NOMO-1 treated with DMSO at 0.1 percent for 48 hours (cell line): Measurements from ENCODE around the gene EDIL3.
A peak's percentile ranks its signal among the peaks of the same experiment; 100 is the strongest.

Experiments
- DNase-seq: peaks from one replicate; lab custom pipeline; 2025; ENCODE audit not compliant: unreplicated experiment; lab: John Stamatoyannopoulos, UW

Gene EDIL3

DNA sequence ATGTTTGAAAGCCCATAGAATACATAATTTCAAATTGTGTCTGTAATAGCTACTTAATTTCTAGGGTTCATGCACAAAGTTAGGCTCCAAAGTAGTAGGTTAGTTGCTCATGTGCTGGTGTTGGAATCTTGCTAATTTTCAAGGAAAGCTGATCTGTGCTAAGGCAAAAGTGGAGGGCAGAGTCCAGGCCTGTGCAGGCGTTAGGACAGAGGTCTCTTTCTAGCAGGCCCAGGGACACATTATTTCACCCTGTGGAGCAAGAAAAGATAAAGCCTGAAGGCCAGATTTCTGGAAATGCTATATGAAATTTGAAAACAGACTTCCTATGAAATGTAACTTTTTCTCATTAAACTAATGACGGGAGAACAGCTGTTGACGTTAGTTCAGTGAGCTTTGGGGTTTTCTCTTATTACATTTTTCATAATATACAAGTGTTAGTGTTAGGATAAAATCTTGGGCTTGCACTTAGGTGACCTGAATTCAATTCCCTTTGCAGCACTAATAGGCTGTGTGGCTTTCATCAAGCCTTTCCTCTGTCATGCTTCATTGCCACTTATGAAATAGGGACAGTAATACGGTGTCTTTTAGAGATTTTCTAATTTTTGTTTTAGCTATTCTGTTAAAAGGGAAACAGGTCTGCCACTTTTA lies 467.3 kb downstream of the EDIL3 start:
- DNase-seq, result no peak

GRCh38 chr5:83914662-83915418 lies 469.8 kb downstream of the EDIL3 start:
- DNase-seq, result no peak

DNA sequence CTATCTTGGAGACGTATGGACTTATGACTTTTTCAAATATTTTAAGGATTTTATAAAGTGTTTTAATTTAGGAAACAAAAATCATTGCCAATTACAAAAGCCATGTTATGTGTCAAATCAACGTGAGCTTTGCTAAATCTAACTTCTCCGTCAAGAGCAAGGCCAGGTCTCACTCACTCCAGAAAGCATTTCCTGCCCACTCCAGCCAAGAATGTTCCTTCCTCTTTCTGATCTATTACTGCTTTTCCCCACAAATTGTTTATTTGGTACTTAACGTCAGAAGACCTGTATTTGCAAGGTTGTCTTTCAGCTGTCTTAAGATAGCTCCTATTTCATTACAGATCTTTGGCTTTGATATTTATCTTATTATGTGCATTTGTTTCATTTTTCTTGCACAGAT lies 470.5 kb downstream of the EDIL3 start:
- DNase-seq, result peak; percentile 58

GRCh38 chr5:83913593-83913992 lies 471.1 kb downstream of the EDIL3 start:
- DNase-seq, result no peak

GRCh38 chr5:83911367-83911919 lies 473.2 kb downstream of the EDIL3 start:
- no peak for DNase-seq

GRCh38 chr5:83900306-83900705 lies 484.4 kb downstream of the EDIL3 start:
- DNase-seq, result no peak

DNA sequence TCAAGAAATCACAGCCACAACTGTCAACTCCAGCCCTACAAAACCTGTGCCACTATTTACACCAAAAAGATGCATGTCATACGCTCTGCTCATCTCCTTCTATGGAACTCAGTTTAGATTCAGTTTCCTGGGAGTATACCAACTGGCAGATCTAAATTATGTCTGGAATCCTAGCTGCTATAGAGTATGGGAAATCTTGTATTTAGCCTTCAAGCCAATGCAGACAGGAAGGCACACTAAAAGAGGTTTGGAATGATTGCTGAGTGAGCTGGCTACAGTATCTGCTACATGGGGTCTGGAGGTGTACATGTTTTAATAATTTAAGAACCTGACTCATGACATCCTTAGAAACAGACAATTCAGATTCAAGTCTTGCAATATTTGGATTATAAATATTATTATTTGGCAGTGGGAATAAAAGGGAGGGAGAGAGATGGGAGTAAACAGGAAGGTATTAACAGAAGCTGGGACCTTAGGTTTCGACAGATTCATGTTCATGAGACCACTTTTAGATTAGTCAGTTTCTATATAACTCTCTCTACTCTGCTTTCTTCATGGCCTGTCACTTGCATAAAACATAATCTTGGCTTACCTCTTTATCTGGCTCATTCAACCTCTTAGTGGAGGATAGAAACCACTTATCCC lies 485.2 kb downstream of the EDIL3 start:
- DNase-seq, result no peak

GRCh38 chr5:83895860-83896259 lies 488.8 kb downstream of the EDIL3 start:
- no peak for DNase-seq

DNA sequence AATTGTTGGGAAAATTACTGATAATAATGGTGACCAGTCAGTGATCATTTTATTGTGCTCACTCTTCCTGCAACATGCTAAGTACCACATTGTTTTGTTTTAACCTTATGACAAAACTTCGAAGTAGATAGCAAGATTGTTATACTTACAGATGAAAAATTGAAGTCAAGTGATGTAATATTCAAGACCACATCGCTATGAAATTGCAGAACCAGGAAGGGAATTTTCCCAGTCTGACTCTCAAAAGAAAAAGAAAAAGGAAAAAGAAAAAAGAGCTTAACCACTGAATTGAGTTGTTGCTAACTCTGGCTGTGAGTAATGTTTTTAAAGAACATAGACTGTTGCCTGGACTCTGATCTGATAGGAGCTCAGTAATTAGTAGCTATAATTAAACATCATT lies 493.4 kb downstream of the EDIL3 start:
- DNase-seq, result no peak
